Astrocyte of the spinal cord (primary cell): ENCODE data around the gene PVR.
A peak's percentile ranks its signal among the peaks of the same experiment; 100 is the strongest.

Experiments
- DNase-seq: peaks from one replicate; pipeline ENCODE4 v3.0.0; 2011; ENCODE audit warnings: low read depth, low spot score
- H3K4me3 ChIP-seq: 2 replicates; pipeline ENCODE4 v1.5.1; 2011; ENCODE audit warnings: low read depth, mild to moderate bottlenecking, low read length, moderate library complexity
- in situ Hi-C: cut with HindIII; loops from 2 replicates; pipeline ENCODE4 v1.10.0; 2017; ENCODE audit warnings: low sequenced_read_pairs
- TF ChIP-seq, protein P1 (sequence below): IDR thresholded peaks from 2 replicates; pipeline ENCODE4 v1.5.1; 2012; ENCODE audit warnings: low read depth, mild to moderate bottlenecking, low read length, inconsistent platforms

Gene PVR

DNA sequence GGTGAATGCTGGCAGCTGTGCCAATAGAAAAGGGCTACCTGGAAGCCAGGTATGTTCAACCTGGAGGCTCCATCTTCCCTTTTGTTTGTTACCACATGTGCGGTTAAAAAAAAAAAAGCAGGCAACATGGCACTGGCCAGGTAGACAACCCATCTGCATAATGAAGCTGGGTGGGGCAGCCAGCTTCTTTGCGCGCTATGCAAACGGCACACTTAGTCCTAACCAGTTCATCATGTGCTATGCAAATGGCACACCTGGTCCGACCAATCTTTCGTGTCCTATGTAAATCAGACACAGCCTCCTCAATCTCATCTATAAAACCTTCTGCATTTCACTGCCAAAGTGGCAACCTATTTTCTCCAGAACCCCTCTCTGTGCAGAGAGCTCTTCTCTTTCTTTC lies 41.6 kb upstream of the PVR start:
- TF ChIP-seq, protein P1, sequence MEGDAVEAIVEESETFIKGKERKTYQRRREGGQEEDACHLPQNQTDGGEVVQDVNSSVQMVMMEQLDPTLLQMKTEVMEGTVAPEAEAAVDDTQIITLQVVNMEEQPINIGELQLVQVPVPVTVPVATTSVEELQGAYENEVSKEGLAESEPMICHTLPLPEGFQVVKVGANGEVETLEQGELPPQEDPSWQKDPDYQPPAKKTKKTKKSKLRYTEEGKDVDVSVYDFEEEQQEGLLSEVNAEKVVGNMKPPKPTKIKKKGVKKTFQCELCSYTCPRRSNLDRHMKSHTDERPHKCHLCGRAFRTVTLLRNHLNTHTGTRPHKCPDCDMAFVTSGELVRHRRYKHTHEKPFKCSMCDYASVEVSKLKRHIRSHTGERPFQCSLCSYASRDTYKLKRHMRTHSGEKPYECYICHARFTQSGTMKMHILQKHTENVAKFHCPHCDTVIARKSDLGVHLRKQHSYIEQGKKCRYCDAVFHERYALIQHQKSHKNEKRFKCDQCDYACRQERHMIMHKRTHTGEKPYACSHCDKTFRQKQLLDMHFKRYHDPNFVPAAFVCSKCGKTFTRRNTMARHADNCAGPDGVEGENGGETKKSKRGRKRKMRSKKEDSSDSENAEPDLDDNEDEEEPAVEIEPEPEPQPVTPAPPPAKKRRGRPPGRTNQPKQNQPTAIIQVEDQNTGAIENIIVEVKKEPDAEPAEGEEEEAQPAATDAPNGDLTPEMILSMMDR = no peak
- no peak overlapping the region for H3K4me3 ChIP-seq
- no peak for DNase-seq
- in situ Hi-C loops = no loop called here

DNA sequence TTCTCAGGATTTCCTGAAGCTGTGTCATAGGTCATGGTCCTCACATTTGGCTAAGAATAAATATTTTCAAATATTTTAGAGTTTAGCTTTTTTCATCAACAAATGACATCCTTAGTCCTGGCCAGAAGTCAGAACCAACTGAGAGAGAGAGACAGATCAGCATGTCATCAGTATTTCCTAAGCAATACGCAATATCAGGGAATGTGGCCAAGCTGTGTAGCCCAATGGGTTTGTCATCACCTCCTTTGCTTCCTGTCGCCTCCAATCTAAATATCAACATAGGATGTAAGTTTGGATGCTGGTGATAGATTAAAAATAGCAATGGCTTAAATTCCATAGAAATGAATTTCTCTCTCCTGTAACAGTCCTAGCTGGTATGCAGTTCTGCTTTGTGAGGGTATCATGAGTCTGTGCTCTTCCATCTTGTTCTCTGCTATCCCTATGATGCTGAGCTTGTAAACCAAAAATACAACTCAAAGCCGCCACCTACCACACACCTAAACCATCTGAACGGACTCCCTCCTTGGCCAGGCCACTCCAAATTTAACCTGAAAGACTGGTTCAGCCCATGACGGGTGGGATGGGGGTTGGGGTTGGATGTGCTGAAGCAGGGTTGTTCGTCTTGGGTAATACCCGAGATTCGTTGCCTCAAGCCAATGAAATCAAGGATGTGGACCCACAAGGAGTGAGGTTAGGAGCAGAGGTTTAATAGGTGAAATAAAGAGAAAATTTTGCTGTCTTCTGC lies 40.3 kb upstream of the PVR start:
- TF ChIP-seq, protein P1 = no peak
- peak; percentile 73 for DNase-seq
- in situ Hi-C loops = no loop called here
- H3K4me3 ChIP-seq = no peak overlapping the region

DNA sequence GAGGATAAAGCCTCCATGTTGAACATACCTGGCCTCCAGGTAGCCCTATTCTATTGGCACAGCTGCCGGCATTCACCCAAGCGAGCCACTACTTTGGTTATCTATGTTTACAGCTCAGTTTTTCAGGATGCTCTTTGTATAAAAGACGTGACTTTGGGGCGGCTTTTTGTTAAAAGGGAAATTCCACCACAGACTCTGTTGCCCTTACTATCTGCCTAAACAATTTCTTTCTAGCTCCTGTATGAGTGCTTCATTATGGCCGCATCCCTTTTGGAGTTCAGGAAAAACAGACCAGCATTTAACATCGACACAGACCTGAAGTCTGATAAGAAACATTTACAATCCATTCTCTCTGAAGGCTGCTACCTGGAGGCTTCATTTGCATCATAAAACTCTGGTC lies 39.5 kb upstream of the PVR start:
- no peak overlapping the region for H3K4me3 ChIP-seq
- DNase-seq = no peak
- TF ChIP-seq, protein P1 = no peak
- in situ Hi-C loops = no loop called here

DNA sequence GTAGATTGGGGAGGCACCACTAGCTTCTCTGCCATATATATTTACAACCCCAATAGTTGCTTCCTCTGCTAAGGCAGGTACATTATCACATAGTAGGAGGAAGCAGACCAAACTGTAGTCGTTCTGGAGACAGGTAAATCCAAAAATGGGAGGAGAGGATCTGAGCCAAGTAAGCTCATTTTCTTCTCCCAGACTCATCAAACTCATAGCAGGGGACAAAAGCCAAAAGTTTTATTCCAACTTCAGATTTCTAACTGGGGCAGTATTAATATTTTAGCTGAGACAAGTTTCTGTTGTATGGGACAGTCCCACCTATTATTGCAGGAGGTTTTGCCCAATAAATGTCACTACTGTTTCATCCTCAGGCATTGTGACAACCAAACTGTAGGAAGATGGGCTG lies 38.2 kb upstream of the PVR start:
- in situ Hi-C loops = no loop called here
- no peak overlapping the region for H3K4me3 ChIP-seq
- DNase-seq = no peak
- TF ChIP-seq, protein P1 = no peak

DNA sequence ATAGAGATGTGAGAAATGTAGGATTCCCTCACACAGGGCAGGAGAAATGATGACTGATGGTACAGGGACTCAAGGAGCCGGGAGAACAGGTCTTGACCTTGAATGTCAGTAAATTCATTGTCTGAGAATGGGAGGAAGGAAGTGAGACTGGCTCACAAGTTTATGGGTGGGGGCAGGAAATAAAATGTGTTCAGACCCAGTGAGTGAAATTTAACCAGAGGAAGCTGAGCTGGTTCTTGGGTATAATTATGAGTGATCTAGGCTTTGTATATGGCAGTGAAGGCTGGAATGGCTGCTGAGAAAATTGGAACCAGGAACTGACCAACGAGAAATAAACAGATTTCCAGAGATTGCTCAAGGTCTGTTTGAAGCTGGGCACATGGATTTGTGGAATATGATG lies 36.7 kb upstream of the PVR start:
- no peak overlapping the region for H3K4me3 ChIP-seq
- TF ChIP-seq, protein P1 = no peak
- no peak for DNase-seq
- in situ Hi-C loops = no loop called here

DNA sequence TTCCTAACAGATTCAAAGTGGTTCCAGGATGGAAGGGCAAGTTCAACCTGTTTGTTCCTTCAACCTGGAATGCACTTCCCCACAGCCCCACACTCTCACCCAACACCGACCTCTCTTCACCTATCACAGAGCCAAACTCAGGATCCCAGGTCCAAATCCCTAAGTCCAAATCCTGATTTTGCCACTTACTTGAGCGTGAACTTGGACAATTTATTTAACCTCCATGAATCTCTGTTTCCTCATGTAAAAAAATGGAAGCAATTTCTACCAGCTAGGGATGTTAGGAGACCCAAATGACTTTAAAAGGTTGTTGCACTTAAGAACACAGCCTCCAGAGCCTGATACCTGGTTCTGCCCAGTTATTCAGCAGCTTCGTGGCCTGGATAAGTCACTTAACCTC lies 35.8 kb upstream of the PVR start:
- no peak for DNase-seq
- no peak overlapping the region for H3K4me3 ChIP-seq
- in situ Hi-C loops = no loop called here
- TF ChIP-seq, protein P1 = no peak
